HepG2 (cell line): ENCODE data around the gene LRRC73. TPM values are rescaled to one million over a fixed set of nuclear protein-coding genes. Genes with fewer than 3 reads are reported as not detected.

Experiments
- ELF4 ChIP-seq: sonication (generic); formaldehyde crosslinking; IDR thresholded peaks from 2 replicates; pipeline ENCODE4 v1.5.0; 2020; ENCODE audit warnings: missing genetic modification reagents, mild to moderate bottlenecking, moderate library complexity, borderline replicate concordance
- GABPB1 ChIP-seq: IDR thresholded peaks from 2 replicates; pipeline ENCODE4 v1.6.1; 2016; ENCODE audit warnings: mild to moderate bottlenecking, missing genetic modification reagents, moderate library complexity, missing compliant biosample characterization
- KDM6A ChIP-seq: IDR thresholded peaks from 2 replicates; pipeline ENCODE4 v1.6.1; 2016; ENCODE audit warnings: low read depth
- NFYC ChIP-seq: IDR thresholded peaks from 2 replicates; pipeline ENCODE4 v1.6.1; 2016; ENCODE audit warnings: missing genetic modification reagents, missing compliant biosample characterization
- PTBP1 ChIP-seq: fragments of 200-400 bp; formaldehyde crosslinking; IDR thresholded peaks from 2 replicates; pipeline ENCODE4 v1.6.1; 2018; ENCODE audit warnings: low read length, low read depth; ENCODE audit not compliant: poor library complexity, severe bottlenecking
- RARA ChIP-seq: IDR thresholded peaks from 2 replicates; pipeline ENCODE4 v1.6.1; 2016; ENCODE audit warnings: missing genetic modification reagents, missing compliant biosample characterization
- REPIN1 ChIP-seq: sonication (generic); formaldehyde crosslinking; IDR thresholded peaks from 2 replicates; pipeline ENCODE4 v1.8.0; 2022; ENCODE audit warnings: missing genetic modification reagents, low read depth, mild to moderate bottlenecking, borderline replicate concordance
- RFXAP ChIP-seq: sonication (generic); formaldehyde crosslinking; IDR thresholded peaks from 2 replicates; pipeline ENCODE4 v1.4.0; 2020; ENCODE audit warnings: missing genetic modification reagents, borderline replicate concordance
- SMC3 ChIP-seq: IDR thresholded peaks from 2 replicates; pipeline ENCODE4 v1.6.1; 2011; ENCODE audit warnings: low read length, improper control_type of control experiment
- TSC22D2 ChIP-seq: sonication (generic); formaldehyde crosslinking; IDR thresholded peaks from 2 replicates; pipeline ENCODE4 v1.5.1; 2020; ENCODE audit warnings: missing genetic modification reagents, mild to moderate bottlenecking, borderline replicate concordance
- U2AF2 ChIP-seq: fragments of 200-400 bp; formaldehyde crosslinking; IDR thresholded peaks from 2 replicates; pipeline ENCODE4 v1.6.1; 2017; ENCODE audit warnings: low read depth, mild to moderate bottlenecking, low read length
- ZNF101 ChIP-seq: sonication (generic); formaldehyde crosslinking; IDR thresholded peaks from 2 replicates; pipeline ENCODE4 v1.4.0; 2020; ENCODE audit warnings: mild to moderate bottlenecking, low read depth, missing genetic modification reagents, borderline replicate concordance
- ZNF776 ChIP-seq: sonication (generic); formaldehyde crosslinking; IDR thresholded peaks from 2 replicates; pipeline ENCODE4 v1.4.0; 2020; ENCODE audit warnings: mild to moderate bottlenecking, missing genetic modification reagents
- ZZZ3 ChIP-seq: sonication (generic); formaldehyde crosslinking; IDR thresholded peaks from 2 replicates; pipeline ENCODE4 v1.4.0; 2020; ENCODE audit warnings: missing genetic modification reagents, mild to moderate bottlenecking, borderline replicate concordance
- polyA plus RNA-seq, 8 experiments: library from polyadenylated mRNA; depleted of rRNA in 3 of 8; stranded (reverse) in 7 of 8; unstranded in 1 of 8; fragments of >200 nt; fragmentation: Illumina TruSeq in 4 of 8; extraction: Trizol in 4 of 8; gene quantifications; 2 replicates each; pipeline versions ENCODE4 v1.2.1 to v1.2.3, GENCODE V29; 2011 to 2016; ENCODE audit warnings: low read depth in 4 of 8, missing spikeins in 1 of 8, mixed read lengths in 1 of 8; ENCODE audit not compliant: insufficient read depth in 1 of 8
- total RNA-seq, 5 experiments: library from RNA; depleted of rRNA; stranded (reverse); fragments of >200 nt; fragmentation: Illumina TruSeq; extraction: Trizol; gene quantifications; 2 replicates each; pipeline ENCODE4 v1.2.3, GENCODE V29; 2016; ENCODE audit warnings: low read depth in 1 of 5
- TF ChIP-seq, protein P1 (sequence below): sonication (generic); formaldehyde crosslinking; IDR thresholded peaks from 2 replicates; pipeline ENCODE4 v1.4.0; 2020; ENCODE audit warnings: missing genetic modification reagents
- TF ChIP-seq, protein P2 (sequence below): sonication (generic); formaldehyde crosslinking; IDR thresholded peaks from 2 replicates; pipeline ENCODE4 v1.5.0; 2020; ENCODE audit warnings: mild to moderate bottlenecking, missing genetic modification reagents
- TF ChIP-seq, protein P3 (sequence below): sonication (generic); formaldehyde crosslinking; IDR thresholded peaks from 2 replicates; pipeline ENCODE4 v1.9.0; 2021; ENCODE audit warnings: missing genetic modification reagents, borderline replicate concordance

LRRC73 gene
- total and polyA plus RNA-seq, 2 of the 13 experiments (the other 11 are each of a cell fraction or from before 2014, with no cell fraction given): 0.11 to 0.12 TPM

DNA sequence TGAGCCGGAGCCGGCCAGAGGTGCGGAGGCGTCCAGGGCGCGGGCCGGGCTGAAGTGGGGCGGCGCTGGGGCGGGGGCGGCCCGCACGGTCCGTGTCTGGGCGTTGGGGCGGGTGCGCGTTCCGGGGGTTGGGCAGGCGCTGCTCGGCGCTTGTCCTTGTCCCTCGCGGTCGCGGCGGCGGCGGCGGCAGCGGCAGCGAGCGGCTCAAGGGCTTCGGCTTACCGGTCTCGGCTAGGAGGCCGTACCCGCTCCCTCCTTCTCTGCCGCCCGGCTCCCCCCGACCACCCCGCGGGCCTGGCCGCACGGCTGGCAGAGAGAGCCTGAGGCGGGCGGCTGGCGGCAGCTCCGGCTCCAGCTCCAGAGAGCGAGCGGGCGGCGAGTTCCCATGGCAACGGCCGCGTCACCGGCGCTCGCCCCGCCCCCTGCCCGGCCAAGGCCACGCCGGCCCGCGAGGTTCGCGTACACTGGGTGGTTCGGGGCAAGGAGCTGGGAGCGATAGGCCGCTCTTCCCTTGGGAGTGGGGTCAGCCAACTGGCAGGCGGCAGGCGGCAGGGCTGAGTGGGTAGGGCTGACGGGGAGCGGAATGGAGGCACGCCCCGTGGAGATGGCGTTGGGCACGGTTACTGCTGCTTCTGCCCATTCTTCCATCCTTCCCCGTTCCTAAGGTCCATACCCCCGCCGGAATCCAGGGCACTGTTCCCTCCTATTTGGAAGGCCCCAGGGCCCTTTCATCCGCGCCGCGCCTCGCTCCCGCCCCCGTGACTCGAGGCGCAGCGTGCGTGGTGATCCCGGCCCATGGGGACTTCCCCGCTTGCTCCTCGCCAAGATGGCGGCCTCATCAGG, at the start of gene LRRC73 (continued):
- TF ChIP-seq, protein P1, sequence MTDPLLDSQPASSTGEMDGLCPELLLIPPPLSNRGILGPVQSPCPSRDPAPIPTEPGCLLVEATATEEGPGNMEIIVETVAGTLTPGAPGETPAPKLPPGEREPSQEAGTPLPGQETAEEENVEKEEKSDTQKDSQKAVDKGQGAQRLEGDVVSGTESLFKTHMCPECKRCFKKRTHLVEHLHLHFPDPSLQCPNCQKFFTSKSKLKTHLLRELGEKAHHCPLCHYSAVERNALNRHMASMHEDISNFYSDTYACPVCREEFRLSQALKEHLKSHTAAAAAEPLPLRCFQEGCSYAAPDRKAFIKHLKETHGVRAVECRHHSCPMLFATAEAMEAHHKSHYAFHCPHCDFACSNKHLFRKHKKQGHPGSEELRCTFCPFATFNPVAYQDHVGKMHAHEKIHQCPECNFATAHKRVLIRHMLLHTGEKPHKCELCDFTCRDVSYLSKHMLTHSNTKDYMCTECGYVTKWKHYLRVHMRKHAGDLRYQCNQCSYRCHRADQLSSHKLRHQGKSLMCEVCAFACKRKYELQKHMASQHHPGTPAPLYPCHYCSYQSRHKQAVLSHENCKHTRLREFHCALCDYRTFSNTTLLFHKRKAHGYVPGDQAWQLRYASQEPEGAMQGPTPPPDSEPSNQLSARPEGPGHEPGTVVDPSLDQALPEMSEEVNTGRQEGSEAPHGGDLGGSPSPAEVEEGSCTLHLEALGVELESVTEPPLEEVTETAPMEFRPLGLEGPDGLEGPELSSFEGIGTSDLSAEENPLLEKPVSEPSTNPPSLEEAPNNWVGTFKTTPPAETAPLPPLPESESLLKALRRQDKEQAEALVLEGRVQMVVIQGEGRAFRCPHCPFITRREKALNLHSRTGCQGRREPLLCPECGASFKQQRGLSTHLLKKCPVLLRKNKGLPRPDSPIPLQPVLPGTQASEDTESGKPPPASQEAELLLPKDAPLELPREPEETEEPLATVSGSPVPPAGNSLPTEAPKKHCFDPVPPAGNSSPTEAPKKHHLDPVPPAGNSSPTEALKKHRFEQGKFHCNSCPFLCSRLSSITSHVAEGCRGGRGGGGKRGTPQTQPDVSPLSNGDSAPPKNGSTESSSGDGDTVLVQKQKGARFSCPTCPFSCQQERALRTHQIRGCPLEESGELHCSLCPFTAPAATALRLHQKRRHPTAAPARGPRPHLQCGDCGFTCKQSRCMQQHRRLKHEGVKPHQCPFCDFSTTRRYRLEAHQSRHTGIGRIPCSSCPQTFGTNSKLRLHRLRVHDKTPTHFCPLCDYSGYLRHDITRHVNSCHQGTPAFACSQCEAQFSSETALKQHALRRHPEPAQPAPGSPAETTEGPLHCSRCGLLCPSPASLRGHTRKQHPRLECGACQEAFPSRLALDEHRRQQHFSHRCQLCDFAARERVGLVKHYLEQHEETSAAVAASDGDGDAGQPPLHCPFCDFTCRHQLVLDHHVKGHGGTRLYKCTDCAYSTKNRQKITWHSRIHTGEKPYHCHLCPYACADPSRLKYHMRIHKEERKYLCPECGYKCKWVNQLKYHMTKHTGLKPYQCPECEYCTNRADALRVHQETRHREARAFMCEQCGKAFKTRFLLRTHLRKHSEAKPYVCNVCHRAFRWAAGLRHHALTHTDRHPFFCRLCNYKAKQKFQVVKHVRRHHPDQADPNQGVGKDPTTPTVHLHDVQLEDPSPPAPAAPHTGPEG (CRISPR knock-in tag): peak; percentile 85
- TF ChIP-seq, protein P2, sequence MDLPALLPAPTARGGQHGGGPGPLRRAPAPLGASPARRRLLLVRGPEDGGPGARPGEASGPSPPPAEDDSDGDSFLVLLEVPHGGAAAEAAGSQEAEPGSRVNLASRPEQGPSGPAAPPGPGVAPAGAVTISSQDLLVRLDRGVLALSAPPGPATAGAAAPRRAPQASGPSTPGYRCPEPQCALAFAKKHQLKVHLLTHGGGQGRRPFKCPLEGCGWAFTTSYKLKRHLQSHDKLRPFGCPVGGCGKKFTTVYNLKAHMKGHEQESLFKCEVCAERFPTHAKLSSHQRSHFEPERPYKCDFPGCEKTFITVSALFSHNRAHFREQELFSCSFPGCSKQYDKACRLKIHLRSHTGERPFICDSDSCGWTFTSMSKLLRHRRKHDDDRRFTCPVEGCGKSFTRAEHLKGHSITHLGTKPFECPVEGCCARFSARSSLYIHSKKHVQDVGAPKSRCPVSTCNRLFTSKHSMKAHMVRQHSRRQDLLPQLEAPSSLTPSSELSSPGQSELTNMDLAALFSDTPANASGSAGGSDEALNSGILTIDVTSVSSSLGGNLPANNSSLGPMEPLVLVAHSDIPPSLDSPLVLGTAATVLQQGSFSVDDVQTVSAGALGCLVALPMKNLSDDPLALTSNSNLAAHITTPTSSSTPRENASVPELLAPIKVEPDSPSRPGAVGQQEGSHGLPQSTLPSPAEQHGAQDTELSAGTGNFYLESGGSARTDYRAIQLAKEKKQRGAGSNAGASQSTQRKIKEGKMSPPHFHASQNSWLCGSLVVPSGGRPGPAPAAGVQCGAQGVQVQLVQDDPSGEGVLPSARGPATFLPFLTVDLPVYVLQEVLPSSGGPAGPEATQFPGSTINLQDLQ: peak; percentile 61; the same call in 1 of the 2 replicates
- TF ChIP-seq PTBP1: no peak
- no peak for TF ChIP-seq ELF4 (CRISPR knock-in tag)
- TF ChIP-seq ZNF101 (CRISPR knock-in tag): no peak
- peak; percentile 65; the same call in 1 of the 2 replicates for TF ChIP-seq ZZZ3 (CRISPR knock-in tag)
- TF ChIP-seq RFXAP (CRISPR knock-in tag): peak; percentile 99
- 0 out of 2 replicates have a peak, but pooled peaks have one; percentile 52 for TF ChIP-seq REPIN1 (CRISPR knock-in tag)
- TF ChIP-seq, protein P3, sequence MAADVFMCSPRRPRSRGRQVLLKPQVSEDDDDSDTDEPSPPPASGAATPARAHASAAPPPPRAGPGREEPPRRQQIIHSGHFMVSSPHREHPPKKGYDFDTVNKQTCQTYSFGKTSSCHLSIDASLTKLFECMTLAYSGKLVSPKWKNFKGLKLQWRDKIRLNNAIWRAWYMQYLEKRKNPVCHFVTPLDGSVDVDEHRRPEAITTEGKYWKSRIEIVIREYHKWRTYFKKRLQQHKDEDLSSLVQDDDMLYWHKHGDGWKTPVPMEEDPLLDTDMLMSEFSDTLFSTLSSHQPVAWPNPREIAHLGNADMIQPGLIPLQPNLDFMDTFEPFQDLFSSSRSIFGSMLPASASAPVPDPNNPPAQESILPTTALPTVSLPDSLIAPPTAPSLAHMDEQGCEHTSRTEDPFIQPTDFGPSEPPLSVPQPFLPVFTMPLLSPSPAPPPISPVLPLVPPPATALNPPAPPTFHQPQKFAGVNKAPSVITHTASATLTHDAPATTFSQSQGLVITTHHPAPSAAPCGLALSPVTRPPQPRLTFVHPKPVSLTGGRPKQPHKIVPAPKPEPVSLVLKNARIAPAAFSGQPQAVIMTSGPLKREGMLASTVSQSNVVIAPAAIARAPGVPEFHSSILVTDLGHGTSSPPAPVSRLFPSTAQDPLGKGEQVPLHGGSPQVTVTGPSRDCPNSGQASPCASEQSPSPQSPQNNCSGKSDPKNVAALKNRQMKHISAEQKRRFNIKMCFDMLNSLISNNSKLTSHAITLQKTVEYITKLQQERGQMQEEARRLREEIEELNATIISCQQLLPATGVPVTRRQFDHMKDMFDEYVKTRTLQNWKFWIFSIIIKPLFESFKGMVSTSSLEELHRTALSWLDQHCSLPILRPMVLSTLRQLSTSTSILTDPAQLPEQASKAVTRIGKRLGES (CRISPR knock-in tag): no peak
- TF ChIP-seq SMC3: no peak
- peak; percentile 11; the same call in 1 of the 2 replicates for TF ChIP-seq RARA (CRISPR knock-in tag)
- 0 out of 2 replicates have a peak, but pooled peaks have one; percentile 74 for TF ChIP-seq U2AF2
- TF ChIP-seq NFYC (CRISPR knock-in tag): no peak
- TF ChIP-seq KDM6A (CRISPR knock-in tag): no peak
- TF ChIP-seq ZNF776 (CRISPR knock-in tag): peak; percentile 57; the same call in 1 of the 2 replicates
- peak; percentile 29; the same call in 1 of the 2 replicates for TF ChIP-seq TSC22D2 (CRISPR knock-in tag)
- 0 out of 2 replicates have a peak, but pooled peaks have one; percentile 62 for TF ChIP-seq GABPB1 (CRISPR knock-in tag)
